ENCODE data around the gene PHTF2.

DNA sequence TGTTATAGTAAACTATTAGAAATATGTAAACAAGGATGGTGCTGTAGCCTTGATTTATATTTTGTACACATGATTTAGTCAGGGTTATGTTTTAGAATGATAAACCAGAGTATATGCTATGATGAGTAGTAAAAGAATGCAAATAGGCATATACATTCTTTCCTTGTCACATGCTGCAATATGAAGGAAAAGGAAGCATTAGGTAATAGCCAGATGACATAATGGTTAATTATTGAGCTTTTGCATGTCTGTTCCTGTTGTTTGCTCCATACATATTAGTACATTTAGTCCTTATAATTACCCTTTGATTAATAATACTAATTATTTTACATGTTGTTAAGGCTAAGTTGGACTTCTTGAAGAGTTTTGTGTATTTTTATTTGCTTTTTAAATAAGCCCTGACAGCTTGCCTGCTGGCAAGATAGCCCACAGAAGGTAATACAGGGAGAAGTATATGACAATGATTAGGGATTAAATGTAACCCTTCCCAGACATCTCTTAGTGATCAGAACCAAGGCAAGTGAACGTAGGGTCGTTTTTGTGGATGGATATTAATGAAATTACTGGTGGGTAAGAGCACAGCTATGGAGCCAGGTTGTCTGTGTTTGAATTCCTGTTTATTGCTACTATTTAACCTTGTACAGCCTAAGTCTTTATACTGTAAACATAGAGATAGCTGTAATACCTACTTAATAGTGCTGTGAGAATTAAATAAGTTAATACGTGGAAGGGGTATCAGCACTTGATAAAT lies 68.4 kb downstream of the PHTF2 start:
- TF ChIP-seq EZH2 (IDR thresholded peaks at IDR 0.05; ENCODE audit: borderline replicate concordance) (no peak), EZH2phosphoT487 (IDR thresholded peaks at IDR 0.05; ENCODE audit: low read depth, severe bottlenecking, unreplicated experiment) (no peak)
- TF ChIP-seq, protein P1, sequence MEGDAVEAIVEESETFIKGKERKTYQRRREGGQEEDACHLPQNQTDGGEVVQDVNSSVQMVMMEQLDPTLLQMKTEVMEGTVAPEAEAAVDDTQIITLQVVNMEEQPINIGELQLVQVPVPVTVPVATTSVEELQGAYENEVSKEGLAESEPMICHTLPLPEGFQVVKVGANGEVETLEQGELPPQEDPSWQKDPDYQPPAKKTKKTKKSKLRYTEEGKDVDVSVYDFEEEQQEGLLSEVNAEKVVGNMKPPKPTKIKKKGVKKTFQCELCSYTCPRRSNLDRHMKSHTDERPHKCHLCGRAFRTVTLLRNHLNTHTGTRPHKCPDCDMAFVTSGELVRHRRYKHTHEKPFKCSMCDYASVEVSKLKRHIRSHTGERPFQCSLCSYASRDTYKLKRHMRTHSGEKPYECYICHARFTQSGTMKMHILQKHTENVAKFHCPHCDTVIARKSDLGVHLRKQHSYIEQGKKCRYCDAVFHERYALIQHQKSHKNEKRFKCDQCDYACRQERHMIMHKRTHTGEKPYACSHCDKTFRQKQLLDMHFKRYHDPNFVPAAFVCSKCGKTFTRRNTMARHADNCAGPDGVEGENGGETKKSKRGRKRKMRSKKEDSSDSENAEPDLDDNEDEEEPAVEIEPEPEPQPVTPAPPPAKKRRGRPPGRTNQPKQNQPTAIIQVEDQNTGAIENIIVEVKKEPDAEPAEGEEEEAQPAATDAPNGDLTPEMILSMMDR (IDR thresholded peaks at IDR 0.05; ENCODE audit: poor library complexity) = no peak

All from hepatocyte (in vitro differentiated cells).